HG02970 (cell line): ENCODE measurements around the gene DNAI7.

ENCODE experiments used
- ATAC-seq: cut with Tn5 transposase; IDR thresholded peaks from one replicate; pipeline ENCODE4 v1.9.1; 2021; ENCODE audit warnings: mild to moderate bottlenecking, moderate library complexity, moderate number of reproducible peaks; ENCODE audit not compliant: unreplicated experiment, low FRiP score

The DNAI7 gene

GRCh38 chr12:25107920-25108319 is 87.0 kb downstream of the DNAI7 start:
- ATAC-seq = peak; percentile 86

GRCh38 chr12:25106818-25107217 is 88.1 kb downstream of the DNAI7 start:
- no peak for ATAC-seq

- no peak for ATAC-seq
Observed at GRCh38 chr12:25102402-25102801, 92.6 kb downstream of the DNAI7 start.

- ATAC-seq = no peak
Observed at GRCh38 chr12:25101092-25101445, 93.9 kb downstream of the DNAI7 start.

DNA sequence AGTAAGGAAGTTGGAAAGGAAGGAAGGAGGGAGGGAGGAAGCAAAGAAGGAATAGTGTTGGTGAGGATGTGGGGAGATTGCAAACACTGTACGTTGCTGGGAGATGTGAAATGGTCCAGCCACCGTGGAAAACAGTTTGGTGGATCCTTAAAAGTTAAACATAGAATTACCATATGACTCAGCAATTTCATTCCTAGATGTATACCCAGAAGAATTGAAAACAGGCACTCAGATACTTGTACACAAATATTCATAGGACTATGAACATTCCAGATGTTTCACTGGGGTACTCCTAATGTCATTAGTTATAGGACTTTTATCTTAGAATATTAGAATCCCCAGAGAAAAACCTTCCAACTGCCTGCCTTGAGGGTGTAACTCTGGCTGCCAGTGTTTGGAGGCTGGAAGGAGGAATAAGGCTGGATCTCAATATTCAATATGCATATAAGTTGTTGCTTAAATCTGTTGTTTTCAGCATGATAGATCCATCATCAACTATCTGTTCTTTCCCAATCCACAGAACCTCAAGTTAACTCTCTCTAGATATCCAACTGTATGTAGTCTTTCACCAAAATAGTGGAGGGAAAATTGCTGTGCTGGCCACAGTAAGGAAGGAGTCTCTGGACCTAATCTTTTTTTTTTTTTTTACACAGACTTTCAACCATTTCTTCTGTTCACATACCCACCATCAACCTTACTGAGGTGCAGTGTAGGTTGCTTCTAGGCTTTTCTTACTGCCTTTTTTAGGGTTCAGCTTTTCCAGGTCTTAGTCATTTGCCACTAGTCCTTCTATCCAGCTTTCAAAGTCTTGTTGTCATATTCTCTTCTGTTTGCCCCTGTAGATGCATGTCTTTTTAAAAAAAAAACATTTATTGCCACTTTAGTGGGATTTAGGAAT is 94.5 kb downstream of the DNAI7 start:
- no peak for ATAC-seq

DNA sequence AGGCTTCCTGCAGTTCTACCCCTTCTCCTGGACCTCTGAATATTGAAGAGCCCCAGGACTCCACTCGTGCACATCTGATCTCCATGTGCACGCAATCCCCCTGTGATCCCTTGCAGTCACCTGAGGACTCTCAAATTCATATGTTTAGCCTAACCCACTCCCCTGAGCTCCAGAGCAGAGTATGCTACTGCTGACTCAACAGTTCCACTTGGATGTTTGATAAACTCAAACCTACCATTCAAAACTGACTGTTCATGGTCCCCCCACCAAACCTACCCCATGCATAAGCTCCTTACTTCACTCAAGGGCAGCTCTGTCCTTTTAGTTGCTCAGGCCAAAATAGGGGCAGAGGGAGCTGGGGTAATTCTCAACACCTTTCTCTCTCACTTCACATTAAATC is 96.0 kb downstream of the DNAI7 start:
- no peak for ATAC-seq

- no peak for ATAC-seq
Observed at GRCh38 chr12:25089738-25090137, 105.2 kb downstream of the DNAI7 start.

DNA sequence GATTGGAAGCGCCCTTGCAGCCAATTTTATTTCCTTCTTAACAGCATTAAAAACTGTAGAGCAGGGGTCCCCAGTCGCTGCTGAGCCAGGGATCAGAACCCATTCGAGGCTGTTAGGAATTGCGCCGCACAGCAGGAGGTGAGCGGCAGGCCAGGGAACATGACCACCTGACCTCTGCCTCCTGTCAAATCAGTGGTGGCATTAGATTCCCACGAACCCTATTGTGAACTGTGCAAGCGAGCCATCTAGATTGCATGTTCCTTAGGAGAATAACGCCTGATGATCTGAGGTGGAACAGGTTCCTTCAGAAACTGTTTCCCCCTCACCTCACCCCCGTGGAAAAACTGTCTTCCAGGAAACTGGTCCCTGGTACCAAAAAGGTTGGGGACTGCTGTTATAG is 107.4 kb downstream of the DNAI7 start:
- no peak for ATAC-seq

DNA sequence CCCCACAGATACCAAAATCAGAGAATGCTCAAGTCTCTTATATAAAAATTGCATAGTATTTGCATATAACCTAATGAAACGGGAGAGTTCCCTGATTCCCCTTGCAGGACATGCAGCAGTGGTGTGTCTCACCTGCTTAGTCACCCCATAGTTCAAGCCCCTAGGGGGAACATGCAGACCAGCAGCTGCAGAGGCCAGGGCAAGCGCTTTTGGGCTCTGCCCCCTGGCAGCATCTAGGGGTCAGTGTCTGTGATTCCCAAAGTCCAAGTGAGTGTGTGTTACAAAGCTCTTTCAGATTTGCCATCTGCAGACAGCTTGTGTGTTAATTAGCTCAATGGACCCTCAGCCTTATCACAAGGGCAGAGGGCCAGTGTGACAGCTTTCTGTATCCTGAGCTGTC is 110.1 kb downstream of the DNAI7 start:
- ATAC-seq = no peak

DNA sequence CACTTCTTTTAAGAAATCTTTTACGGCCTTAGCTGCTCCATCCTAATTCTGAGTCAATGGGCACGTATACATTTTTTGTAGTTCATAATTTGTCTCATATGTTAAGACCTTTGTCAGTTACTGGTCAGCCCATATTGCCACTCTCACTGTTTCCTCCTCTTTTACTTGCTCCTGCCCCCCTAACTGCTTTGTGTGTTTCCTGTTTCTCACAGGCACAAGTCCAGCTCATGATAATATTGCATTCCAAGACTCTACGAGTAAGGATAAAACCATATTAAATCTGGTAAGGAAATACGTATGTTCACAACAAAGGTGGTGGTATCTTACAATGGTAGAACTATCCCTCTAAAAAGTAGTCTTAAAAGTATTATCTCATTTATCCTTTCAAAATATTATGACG is 111.7 kb downstream of the DNAI7 start:
- ATAC-seq = no peak

- ATAC-seq = no peak
Observed at GRCh38 chr12:25082628-25083027, 112.3 kb downstream of the DNAI7 start.

DNA sequence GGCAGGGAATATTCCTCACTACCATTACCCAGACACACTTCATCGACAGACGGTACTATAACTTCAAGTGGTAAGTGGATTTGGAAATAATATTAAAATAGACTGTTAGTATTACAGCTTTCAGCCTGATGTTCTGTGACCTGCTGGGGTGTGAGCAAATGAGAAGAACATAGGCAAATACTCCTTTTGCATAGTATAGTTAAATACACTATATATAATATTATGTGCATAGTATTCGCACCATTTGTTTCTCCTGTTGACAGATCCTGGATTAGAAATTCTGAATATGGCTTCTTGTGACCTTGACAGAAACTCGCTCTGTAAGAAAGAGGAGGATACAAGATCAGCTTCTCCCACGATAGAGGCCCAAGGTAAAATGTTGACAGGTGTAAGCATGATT is 115.6 kb downstream of the DNAI7 start:
- ATAC-seq = no peak

DNA sequence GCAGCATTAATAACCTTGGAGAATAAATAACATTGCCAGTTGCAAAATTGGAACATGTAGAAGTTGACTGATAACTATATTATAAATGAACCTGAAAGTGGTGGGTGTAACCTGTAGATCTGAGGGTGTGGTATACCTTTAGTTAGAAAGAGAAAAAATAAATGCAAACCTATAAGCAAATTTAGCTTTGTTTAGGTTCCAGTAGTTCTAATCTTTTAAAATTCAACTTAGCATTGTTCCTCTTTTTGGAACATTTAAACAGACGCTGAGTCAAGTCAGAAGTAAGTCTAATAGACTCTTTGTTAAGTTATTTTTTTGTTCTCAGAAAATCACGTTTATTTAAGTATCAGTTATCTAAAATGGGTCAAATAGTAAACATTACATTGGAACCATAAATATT is 120.0 kb downstream of the DNAI7 start:
- ATAC-seq = no peak

GRCh38 chr12:25074113-25074512 is 120.8 kb downstream of the DNAI7 start:
- no peak for ATAC-seq

GRCh38 chr12:25072906-25073650 is 121.9 kb downstream of the DNAI7 start:
- no peak for ATAC-seq

DNA sequence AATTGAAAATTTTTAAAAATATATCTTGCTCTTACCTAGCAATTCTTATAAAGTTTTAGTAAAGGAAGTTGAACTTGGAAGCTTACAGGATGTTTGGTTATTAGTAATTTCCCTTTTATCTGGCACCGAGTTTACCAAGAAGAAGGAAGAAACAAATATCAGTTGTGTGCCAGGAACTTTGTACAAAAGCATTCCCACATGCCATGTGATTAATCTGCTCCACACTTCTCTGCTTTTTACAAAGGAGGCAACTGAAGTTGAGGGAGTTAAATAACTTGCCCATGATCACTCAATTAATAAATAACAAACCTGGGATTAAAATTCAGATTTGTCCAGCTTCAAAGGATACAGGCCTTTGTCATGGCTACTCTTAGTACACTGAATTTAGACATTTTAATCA is 123.6 kb downstream of the DNAI7 start:
- ATAC-seq = no peak

DNA sequence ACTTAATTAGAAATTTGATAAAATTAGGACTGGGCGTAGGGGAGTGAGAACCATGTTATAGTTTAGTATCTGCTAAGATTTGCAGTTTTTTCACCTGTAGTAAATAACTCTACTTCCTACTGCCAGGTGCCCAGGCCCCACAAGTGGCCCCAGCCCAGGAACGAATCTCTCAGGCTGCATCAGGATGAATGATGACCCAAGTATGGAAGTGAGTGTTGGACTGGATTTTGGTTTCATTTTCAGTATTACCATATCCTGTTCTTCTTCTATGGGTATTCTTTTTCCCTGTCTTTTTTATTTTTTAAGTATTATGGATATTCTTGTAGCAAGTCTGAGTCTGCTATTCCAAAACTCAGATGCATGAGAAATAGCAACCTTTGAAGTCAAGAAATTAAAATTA is 125.7 kb downstream of the DNAI7 start:
- ATAC-seq = no peak

GRCh38 chr12:25065035-25065434 is 129.9 kb downstream of the DNAI7 start:
- no peak for ATAC-seq

DNA sequence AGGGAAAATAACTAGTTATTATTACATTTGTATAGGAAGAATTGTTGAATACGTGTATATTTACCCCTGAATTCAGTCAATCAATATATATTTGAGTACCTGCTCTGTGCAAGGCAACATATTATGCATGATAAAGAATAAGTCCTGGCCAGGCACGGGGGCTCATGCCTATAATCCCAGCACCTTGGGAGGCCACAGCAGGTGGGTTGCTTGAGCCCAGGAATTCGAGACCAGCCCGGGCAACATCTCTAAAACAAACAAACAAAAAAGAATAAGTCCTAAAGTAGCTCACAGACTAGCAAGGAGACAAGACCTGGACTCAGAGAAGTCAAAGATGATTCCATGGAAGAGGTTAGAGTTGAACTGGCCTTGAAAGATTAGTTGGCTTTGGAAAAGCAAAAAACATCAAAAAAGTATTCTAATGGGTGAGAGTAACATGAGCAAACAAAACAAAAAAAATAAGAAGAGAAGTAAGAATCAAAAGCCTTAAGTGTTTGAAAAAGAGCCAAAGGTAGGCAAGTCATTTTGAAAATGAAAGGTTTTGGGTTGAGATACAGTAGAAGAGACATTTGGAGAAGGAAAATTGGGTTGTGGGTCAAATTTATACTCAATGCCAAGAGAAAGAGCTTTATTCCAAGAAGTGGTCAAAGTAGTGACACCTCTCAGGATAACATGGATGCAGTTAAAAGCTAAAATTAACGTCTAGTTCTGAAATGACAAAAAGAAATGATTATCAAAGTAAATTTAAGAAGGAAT is 130.9 kb downstream of the DNAI7 start:
- ATAC-seq = no peak

DNA sequence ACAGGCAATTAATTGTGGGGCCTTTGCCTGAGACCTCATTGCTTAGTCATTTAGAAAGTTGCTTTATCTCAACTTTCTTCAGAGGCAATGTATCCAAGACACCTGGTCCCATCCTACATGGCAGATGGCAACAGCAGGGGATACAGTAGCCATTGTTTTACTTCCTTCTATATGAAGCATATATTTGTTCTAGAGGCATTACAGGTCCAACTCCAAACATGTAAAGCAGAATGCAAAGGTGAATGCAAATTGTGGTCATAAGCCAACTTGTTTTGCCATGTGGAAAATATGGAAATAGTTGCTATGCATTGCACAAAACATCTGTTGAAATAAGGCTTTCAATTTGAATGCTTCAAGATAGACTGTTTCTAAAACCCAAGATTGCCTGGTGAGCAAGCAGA is 136.3 kb downstream of the DNAI7 start:
- no peak for ATAC-seq
